Measurements from ENCODE around the gene CCN6. TPM values are rescaled to one million over a fixed set of nuclear protein-coding genes. Genes with fewer than 3 reads are reported as not detected.

CCN6 gene
- total and polyA plus RNA-seq, 4 donors = 0.57 to 0.69 TPM; not detected in 2

Other genes starting within 250 kb of the CCN6 start
- gene FYN, start 180.7 kb upstream of the CCN6 start, total RNA-seq = 100 to 1,000 TPM; 273 to 365 TPM
- gene FYN, start 180.7 kb upstream of the CCN6 start, polyA plus RNA-seq (ENCODE audit: insufficient read length in 2 of 2) = 100 to 1,000 TPM; 587 to 730 TPM
- gene TUBE1, start 33.4 kb downstream of the CCN6 start, total RNA-seq = 10 to 100 TPM; 37.4 to 55.0 TPM
- 10 to 100 TPM; 51.5 to 58.1 TPM for gene TUBE1, start 33.4 kb downstream of the CCN6 start, polyA plus RNA-seq (ENCODE audit: insufficient read length in 2 of 2)
- 100 to 1,000 TPM in 1 of 2 donors, 10 to 100 TPM in 1; 44.2 to 102 TPM for gene FAM229B, start 33.5 kb downstream of the CCN6 start, total RNA-seq
- gene FAM229B, start 33.5 kb downstream of the CCN6 start, polyA plus RNA-seq (ENCODE audit: insufficient read length in 2 of 2) = 10 to 100 TPM; 83.0 to 90.5 TPM
- gene LAMA4, start 200.5 kb downstream of the CCN6 start, total RNA-seq = 100 to 1,000 TPM; 156 to 317 TPM
- gene LAMA4, start 200.5 kb downstream of the CCN6 start, polyA plus RNA-seq (ENCODE audit: insufficient read length in 2 of 2) = 10 to 100 TPM; 60.5 to 74.0 TPM